MV-4-11 (cell line): ENCODE results near the gene CCDC142.
"Not testable (repeated sequence)": the region's sequence is repeated elsewhere in the genome, so short reads cannot be mapped to it uniquely, and the experiment has no call there.

Experiments used
- DNase-seq: peaks from one replicate; lab custom pipeline; 2025; lab: John Stamatoyannopoulos, UW

Gene CCDC142

GRCh38 chr2:74464406-74464805 lies 18.4 kb downstream of the CCDC142 start:
- DNase-seq = no peak

- DNase-seq = no peak
Measured at GRCh38 chr2:74462786-74463105, 20.1 kb downstream of the CCDC142 start.

GRCh38 chr2:74462054-74462785 lies 20.6 kb downstream of the CCDC142 start:
- DNase-seq = no peak

DNA sequence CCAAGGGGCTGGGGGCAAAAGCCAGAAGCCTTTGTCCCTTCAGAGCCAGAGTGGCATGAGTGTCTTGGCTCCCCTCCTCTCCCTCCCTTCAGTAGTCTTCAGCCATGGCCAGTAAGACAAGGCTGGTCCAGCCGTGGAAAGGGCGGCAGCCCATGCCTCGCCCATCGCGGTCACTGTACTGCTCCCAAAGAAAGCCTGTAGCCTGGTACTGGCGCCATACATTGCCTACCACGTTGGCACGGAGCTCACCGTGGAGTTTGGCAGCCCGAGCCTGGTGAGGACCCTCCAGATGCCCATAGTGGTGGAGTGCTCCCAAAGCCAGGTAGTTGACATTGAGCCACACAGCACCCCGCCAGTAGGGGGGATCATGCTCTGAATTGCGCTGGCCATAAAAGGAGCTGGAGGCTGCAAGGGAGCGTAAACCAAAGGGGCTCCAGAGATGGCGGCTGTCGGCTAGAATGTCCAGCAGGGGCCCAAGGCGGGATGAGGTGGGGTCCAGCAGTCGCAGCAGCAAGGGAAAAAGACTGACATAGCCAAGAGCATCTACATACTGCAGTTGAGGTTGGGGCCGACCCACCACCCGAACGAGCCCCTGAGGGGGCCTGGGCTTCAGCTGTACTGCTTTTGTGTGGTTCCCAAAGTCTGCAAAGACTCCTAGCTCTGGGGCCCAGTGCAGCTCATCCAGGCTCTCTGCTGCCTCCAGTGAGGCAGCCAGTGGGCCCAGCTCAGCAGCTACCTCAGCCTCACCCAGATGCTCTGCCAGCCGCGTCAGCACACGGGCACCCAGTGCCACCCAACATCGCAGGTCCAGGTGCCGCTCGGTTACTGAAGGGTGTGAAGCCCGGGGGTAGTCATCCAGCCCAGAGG lies 21.4 kb downstream of the CCDC142 start:
- no peak for DNase-seq

GRCh38 chr2:74460187-74460586 lies 22.6 kb downstream of the CCDC142 start:
- DNase-seq = not testable (repeated sequence)

GRCh38 chr2:74459503-74460118 lies 23.2 kb downstream of the CCDC142 start:
- DNase-seq = not testable (repeated sequence)

GRCh38 chr2:74458938-74459363 lies 23.8 kb downstream of the CCDC142 start:
- DNase-seq = no peak

DNA sequence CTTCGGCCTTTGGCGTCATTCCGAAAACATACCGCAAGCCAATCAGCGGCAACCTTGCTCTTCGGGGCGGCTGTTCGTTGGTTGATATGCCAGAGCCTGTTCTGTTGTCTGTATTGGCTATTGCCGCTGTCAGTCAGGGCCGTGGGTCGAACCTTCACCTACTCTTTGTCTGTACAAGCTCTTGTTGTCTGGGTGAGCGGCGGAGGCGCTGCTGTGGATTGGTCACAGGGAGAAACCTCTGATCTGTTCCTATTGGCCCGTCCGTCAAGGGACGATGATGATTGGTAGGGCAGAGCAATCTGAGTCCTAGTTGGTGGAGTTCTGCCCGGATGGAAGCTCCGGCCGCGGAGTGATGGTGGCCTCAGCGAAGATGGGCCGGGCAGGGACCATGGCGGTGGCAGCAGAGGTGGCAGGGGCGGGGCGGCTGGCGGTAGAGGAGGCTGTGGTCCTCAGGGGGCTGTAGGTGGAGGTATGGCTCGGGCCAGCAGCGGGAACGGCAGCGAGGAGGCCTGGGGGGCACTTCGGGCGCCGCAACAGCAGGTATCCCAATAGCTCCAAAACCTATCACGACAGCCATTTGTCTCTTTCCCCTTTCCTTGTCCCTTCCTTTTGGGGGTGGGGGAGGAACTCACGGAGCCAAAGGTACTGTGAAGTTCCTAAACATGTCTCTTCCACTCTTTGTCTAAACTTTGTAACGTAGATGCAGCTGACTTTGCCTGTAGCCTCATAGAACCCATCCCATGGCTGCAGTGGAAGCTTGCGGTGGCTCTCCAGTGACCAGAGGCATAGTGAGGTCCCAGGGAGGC lies 24.5 kb downstream of the CCDC142 start, which contains the start of gene WBP1:
TSS of gene WBP1 (plus strand) at position 307 of the 806 bp plus-strand sequence. CDS start at position 472, 165 bp downstream.
- peak; percentile 100 for DNase-seq

- DNase-seq = peak; percentile 35
Measured at GRCh38 chr2:74457549-74458131, 25.2 kb downstream of the CCDC142 start.

DNA sequence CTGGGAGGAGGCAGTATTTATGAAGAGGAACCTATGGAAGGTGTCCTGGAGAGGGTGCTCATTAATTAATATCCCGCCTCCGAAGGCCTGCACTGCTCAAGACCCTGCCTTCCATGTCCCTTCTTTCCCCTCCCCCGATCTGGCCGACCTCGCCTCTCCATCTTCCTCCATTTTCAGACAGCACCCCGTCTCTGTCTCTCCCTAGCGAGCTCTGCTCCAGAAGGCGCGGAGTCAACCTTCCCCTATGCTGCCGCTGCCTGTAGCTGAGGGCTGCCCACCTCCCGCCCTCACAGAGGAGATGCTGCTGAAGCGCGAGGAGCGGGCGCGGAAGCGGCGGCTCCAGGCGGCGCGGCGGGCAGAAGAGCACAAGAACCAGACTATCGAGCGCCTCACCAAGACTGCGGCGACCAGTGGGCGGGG lies 25.7 kb downstream of the CCDC142 start:
- no peak for DNase-seq

DNA sequence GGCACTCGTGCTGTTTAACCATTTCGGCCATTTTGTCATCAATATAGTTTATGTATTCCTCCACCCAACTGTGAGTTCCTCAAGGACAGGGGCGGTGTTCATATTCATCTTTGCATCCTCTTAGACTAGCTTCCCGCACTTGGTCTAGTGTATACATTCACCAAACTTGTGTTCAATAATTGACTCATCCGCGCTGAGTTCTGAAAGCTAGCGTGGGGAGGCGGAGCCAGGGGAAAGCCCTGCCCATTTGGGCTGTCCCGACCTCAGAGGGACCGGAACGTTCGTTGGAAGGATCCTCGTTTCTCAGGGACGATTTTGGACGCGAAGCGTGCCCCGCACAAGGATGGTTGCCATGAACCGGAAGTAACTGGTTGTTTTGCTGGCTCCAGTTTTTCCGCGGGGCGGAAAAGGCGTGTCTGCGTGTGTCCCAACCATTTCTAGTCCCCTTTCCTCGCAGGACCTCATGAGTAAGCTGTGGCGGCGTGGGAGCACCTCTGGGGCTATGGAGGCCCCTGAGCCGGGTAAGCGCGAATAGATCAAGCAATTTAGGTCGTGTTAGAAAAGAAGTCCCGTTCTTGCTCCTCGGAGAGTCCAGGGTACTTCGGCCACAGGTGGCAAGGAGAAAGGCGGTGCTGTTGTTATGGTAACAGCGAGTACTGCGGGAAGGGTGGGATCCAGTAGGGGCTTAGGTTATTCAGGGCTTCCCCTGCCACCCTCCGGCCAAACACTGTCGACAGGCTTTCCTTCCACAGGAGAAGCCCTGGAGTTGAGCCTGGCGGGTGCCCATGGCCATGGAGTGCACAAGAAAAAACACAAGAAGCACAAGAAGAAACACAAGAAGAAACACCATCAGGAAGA lies 27.9 kb downstream of the CCDC142 start, which contains the start of gene INO80B:
TSS of gene INO80B (plus strand) at position 434 of the 858 bp plus-strand sequence. CDS start at position 464, 30 bp downstream.
- peak; percentile 97 for DNase-seq

GRCh38 chr2:74450570-74451190 lies 32.1 kb downstream of the CCDC142 start:
- DNase-seq = no peak

DNA sequence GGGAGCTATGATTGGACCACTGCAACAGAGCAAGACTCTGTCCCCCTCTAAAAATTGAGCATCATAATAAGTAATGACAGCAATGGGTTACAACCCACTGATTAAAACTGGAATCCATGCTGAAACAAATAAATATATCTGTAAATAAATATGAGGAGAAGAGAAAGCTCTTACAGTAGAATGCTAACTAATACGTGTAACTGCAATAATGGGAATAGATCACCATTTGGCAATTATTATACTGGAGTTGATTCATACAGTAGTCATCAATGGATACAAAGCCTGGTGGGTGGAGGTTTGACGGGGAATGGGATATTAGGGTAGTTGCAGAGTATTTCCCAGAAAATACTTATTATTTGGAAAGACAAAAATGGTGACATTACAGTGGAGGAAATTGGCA lies 34.0 kb downstream of the CCDC142 start:
- DNase-seq = no peak

DNA sequence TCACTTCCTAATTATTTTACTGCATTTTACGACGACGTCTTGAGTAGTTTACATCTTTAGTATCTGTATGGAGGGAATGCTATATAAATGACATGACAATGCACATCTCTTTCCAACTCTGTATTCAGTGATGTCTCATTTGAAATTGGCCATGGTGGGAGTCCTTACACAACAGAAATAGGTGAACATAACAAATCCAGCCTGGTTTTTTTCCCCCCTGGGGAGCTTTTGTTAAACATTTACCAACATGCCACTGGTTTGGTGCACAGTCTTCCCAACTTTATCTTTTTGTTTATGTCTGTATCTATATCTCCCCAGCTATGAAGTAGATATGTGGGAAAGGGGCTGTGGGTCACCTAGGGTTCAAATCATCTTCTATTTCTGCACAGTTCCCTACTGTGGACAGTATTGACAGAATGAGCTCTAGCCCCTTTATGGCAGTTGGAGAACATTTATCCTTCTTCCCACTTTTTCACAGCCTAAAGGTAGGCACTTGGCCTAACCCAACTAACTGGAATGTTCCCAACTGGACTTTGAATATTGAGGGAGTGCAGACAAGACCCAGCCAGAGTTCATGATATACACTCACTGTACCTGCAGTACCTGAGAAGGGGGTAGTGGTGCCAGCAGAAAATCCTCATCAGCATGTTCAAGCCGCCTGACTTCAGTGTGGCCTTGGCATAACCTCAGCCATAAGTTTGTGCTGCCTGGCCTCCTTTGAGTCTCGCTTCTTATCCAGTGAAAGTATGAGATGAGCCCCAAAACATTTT lies 35.4 kb downstream of the CCDC142 start:
- no peak for DNase-seq

DNA sequence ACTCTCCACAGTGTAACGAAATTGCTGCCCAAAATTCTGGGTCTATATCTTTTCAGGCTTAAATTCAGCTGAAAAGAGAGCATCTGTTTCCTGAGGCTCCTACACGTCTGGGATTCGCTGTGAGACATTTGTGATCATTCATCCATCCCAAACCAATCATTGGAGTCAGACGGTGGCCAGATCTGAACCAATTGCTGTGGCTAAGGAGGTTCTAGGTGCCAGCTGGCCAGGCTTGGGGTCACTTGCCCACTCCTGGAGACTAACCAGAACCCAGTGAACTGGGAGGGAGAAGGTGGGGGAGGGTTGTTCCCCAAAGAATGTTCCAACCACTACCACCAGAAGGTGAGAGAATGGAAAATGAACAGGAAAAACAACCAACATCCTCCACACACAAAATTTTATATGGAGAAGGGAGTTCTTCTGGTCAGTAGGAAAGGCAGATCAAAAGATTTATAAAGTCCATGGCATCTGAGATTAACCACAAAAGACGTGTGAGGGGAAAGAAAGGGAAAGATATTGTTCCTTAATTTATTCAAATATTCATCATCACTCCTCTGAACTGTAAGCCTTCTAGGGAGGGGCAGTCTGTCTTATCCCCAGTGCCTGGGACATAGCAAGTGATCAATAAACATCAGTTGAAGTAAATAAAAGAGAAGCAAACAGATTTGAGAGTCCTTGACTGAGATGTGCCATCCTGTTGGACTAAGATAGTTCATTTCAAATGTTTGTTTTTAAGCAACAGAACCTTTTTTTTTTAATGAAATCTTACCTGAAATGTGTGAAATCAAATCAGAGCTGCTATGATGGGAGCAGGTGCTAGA lies 38.1 kb downstream of the CCDC142 start:
- no peak for DNase-seq

GRCh38 chr2:74442483-74443297 lies 40.1 kb downstream of the CCDC142 start:
- not testable (repeated sequence) for DNase-seq
